Nephron progenitor cell (in vitro differentiated cells): ENCODE data around the gene ZNF546.

Experiments
- DNase-seq: peaks from one replicate; pipeline ENCODE4 v3.0.0; 2021
- H3K27ac Mint-ChIP-seq: 2 replicates; pipeline ENCODE4 v1.8.0; 2021; ENCODE audit warnings: mild to moderate bottlenecking, moderate library complexity, mixed read lengths
- H3K27me3 Mint-ChIP-seq: 2 replicates; pipeline ENCODE4 v1.8.0; 2021; ENCODE audit warnings: mild to moderate bottlenecking, low read depth, mixed read lengths; ENCODE audit not compliant: poor library complexity
- H3K36me3 Mint-ChIP-seq: 2 replicates; pipeline ENCODE4 v1.8.0; 2021; ENCODE audit warnings: low read depth, mixed read lengths
- H3K4me1 Mint-ChIP-seq: 2 replicates; pipeline ENCODE4 v1.8.0; 2021; ENCODE audit warnings: mixed read lengths
- H3K4me3 Mint-ChIP-seq: 2 replicates; pipeline ENCODE4 v1.8.0; 2021; ENCODE audit warnings: mild to moderate bottlenecking, moderate library complexity, mixed read lengths
- H3K9me3 Mint-ChIP-seq: 2 replicates; pipeline ENCODE4 v1.8.0; 2021; ENCODE audit warnings: mild to moderate bottlenecking, moderate library complexity, mixed read lengths
- CTCF ChIP-seq: fragments of 200-600 bp; sonication (generic); IDR thresholded peaks from 2 replicates; pipeline ENCODE4 v1.5.0; 2021; ENCODE audit warnings: antibody characterized with exemption

Gene ZNF546

GRCh38 chr19:39963898-39964297 is 33.0 kb upstream of the ZNF546 start:
- Mint-ChIP-seq H3K4me1 (peaks cover 12% of the 10 kb centered on the region), H3K4me3 (no peak overlapping the region), H3K36me3 (peaks cover under 1% of the 10 kb centered on the region), H3K9me3 (peaks cover 7% of the 10 kb centered on the region), H3K27ac (no peak overlapping the region), H3K27me3 (peaks cover 3% of the 10 kb centered on the region)
- TF ChIP-seq CTCF = no peak
- no peak for DNase-seq

DNA sequence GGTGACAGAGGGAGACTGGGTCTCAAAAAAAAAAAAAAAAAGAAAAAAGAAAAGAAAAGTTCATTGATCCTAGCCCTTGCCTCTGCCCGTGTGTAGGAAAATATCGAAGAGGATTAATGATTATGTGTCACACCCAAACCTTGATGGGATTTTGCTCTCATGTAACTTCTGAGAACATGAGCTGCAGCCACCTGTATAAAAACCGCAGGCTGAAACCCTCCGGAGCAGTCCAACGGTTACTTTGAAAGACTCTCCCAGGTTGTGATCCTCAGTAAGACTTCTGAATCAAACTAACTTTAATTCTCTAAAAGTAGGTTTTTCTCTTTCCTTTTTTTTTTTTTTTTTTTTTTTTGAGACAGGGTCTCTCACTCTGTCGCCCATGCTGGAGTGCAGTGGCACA is 30.2 kb upstream of the ZNF546 start:
- H3K4me3 Mint-ChIP-seq = no peak overlapping the region
- H3K4me1 Mint-ChIP-seq = peaks cover 28% of the 10 kb centered on the region
- H3K27ac Mint-ChIP-seq = no peak overlapping the region

GRCh38 chr19:39967561-39967960 is 29.3 kb upstream of the ZNF546 start:
- DNase-seq = no peak
- Mint-ChIP-seq H3K4me3 (no peak overlapping the region), H3K36me3 (peaks cover 9% of the 10 kb centered on the region), H3K9me3 (peaks cover 4% of the 10 kb centered on the region), H3K27me3 (peaks cover 3% of the 10 kb centered on the region), H3K27ac (no peak overlapping the region), H3K4me1 (peaks cover 36% of the 10 kb centered on the region)
- TF ChIP-seq CTCF = no peak

More for the DNA sequence above, 30.2 kb upstream of the ZNF546 start:
- Mint-ChIP-seq H3K9me3 (peaks cover 4% of the 10 kb centered on the region), H3K27me3 (peaks cover 3% of the 10 kb centered on the region), H3K36me3 (peaks cover 9% of the 10 kb centered on the region)
- no peak for DNase-seq
- no peak for TF ChIP-seq CTCF

GRCh38 chr19:39968789-39969188 is 28.1 kb upstream of the ZNF546 start:
- TF ChIP-seq CTCF = no peak
- H3K36me3 Mint-ChIP-seq = peaks cover 18% of the 10 kb centered on the region
- H3K9me3 Mint-ChIP-seq = peaks cover 4% of the 10 kb centered on the region
- H3K4me1 Mint-ChIP-seq = peaks cover 36% of the 10 kb centered on the region
- no peaks in the 10 kb centered on the region for H3K27me3 Mint-ChIP-seq
- H3K4me3 Mint-ChIP-seq = peak overlapping the region; percentile 95
- no peak overlapping the region for H3K27ac Mint-ChIP-seq
- no peak for DNase-seq

DNA sequence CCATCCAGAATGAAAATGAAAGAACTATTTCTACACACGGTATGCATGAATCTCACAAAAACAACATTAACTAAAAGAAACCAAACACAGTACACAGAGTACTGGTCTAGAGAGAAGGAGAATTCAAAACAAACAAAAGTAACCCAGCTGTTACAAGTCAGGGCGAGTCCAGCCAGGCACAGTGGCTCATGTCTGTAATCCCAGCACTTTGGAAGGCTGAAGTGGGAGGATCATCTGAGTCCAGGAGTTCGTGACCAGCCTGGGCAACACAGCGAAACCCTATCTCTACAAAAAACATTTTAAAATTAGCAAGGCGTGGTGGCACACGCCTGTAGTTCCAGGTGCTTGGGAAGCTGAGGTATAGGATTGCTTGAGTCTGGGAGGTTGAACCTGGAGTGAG is 27.6 kb upstream of the ZNF546 start:
- Mint-ChIP-seq H3K4me3 (peak overlapping the region; percentile 95), H3K4me1 (peaks cover 36% of the 10 kb centered on the region), H3K27me3 (no peaks in the 10 kb centered on the region), H3K9me3 (peaks cover 4% of the 10 kb centered on the region), H3K36me3 (peaks cover 23% of the 10 kb centered on the region), H3K27ac (no peak overlapping the region)
- no peak for TF ChIP-seq CTCF
- DNase-seq = no peak

- DNase-seq = no peak
- H3K36me3 Mint-ChIP-seq = peaks cover 29% of the 10 kb centered on the region
- H3K4me3 Mint-ChIP-seq = peak overlapping the region; percentile 95
- TF ChIP-seq CTCF = no peak
- peak overlapping the region; percentile 96 for H3K27ac Mint-ChIP-seq
- peaks cover 4% of the 10 kb centered on the region for H3K9me3 Mint-ChIP-seq
- no peaks in the 10 kb centered on the region for H3K27me3 Mint-ChIP-seq
- H3K4me1 Mint-ChIP-seq = peaks cover 36% of the 10 kb centered on the region
Measured at GRCh38 chr19:39969681-39970424, 27.0 kb upstream of the ZNF546 start.
